Smooth muscle cell (in vitro differentiated cells): ENCODE data around the gene MRPL54. TPM values are rescaled to one million over a fixed set of nuclear protein-coding genes. Genes with fewer than 3 reads are reported as not detected.

Experiments used
- DNase-seq: peaks from one replicate; lab custom pipeline; 2025; ENCODE audit not compliant: unreplicated experiment; lab: John Stamatoyannopoulos, UW
- H2AFZ ChIP-seq: fragments of 200-600 bp; sonication (generic); 2 replicates; pipeline ENCODE4 v1.6.0; 2016; ENCODE audit warnings: antibody characterized with exemption, low read depth, mild to moderate bottlenecking
- H3F3A ChIP-seq: fragments of 200-600 bp; sonication (generic); 2 replicates; pipeline ENCODE4 v1.6.0; 2017; ENCODE audit warnings: antibody characterized with exemption, low read depth
- H3K27ac ChIP-seq: fragments of 200-600 bp; sonication (generic); 2 replicates; pipeline ENCODE4 v1.5.1; 2016; ENCODE audit warnings: low read depth, mild to moderate bottlenecking
- H3K27me3 ChIP-seq: fragments of 200-600 bp; sonication (generic); 2 replicates; pipeline ENCODE4 v1.6.1; 2016; ENCODE audit warnings: low read depth, mild to moderate bottlenecking
- H3K36me3 ChIP-seq: fragments of 200-600 bp; sonication (generic); 2 replicates; pipeline ENCODE4 v1.5.1; 2016; ENCODE audit warnings: low read depth
- H3K4me1 ChIP-seq: fragments of 200-600 bp; sonication (generic); 2 replicates; pipeline ENCODE4 v1.5.1; 2016; ENCODE audit warnings: low read depth
- H3K4me2 ChIP-seq: fragments of 200-600 bp; sonication (generic); 2 replicates; pipeline ENCODE4 v1.6.0; 2016; ENCODE audit warnings: mild to moderate bottlenecking
- H3K4me3 ChIP-seq: fragments of 200-600 bp; sonication (generic); 2 replicates; pipeline ENCODE4 v1.5.1; 2016; ENCODE audit warnings: mild to moderate bottlenecking
- H3K79me2 ChIP-seq: fragments of 200-600 bp; sonication (generic); 2 replicates; pipeline ENCODE4 v1.6.0; 2016; ENCODE audit warnings: low read depth, mild to moderate bottlenecking
- H3K9ac ChIP-seq: fragments of 200-600 bp; sonication (generic); 2 replicates; pipeline ENCODE4 v1.6.0; 2016; ENCODE audit warnings: low read depth
- H3K9me3 ChIP-seq: fragments of 200-600 bp; sonication (generic); replicated peaks from 2 replicates; pipeline ENCODE4 v1.5.1; 2016; ENCODE audit warnings: low read depth
- H4K20me1 ChIP-seq: fragments of 200-600 bp; sonication (generic); 2 replicates; pipeline ENCODE4 v1.6.0; 2016; ENCODE audit warnings: low read depth
- WGBS: methylation state at CpG from one replicate; pipeline ENCODE4 v1.1.7; 2016; ENCODE audit warnings: low lambda C conversion rate; 5-methylcytosine and 5-hydroxymethylcytosine counted together
- polyA plus RNA-seq: library from polyadenylated mRNA; unstranded; fragments of >200 nt; fragmentation: Nextera tagmentation; extraction: Ambion mirVana; gene quantifications from 2 replicates; pipeline ENCODE4 v1.2.1, GENCODE V29; 2016
- total RNA-seq: library from RNA; depleted of rRNA; stranded (reverse); fragments of >200 nt; gene quantifications from 2 replicates; pipeline ENCODE4 v1.2.3, GENCODE V29; 2014
- TF ChIP-seq, protein P1 (sequence below): fragments of 200-600 bp; sonication (generic); IDR thresholded peaks from 2 replicates; pipeline ENCODE4 v1.5.1; 2017; ENCODE audit warnings: borderline replicate concordance, mild to moderate bottlenecking, antibody characterized with exemption; ENCODE audit not compliant: insufficient read depth, poor library complexity, severe bottlenecking

MRPL54 gene
- total and polyA plus RNA-seq, 2 experiments from 2014 or later: 19.5 to 60.8 TPM

DNA sequence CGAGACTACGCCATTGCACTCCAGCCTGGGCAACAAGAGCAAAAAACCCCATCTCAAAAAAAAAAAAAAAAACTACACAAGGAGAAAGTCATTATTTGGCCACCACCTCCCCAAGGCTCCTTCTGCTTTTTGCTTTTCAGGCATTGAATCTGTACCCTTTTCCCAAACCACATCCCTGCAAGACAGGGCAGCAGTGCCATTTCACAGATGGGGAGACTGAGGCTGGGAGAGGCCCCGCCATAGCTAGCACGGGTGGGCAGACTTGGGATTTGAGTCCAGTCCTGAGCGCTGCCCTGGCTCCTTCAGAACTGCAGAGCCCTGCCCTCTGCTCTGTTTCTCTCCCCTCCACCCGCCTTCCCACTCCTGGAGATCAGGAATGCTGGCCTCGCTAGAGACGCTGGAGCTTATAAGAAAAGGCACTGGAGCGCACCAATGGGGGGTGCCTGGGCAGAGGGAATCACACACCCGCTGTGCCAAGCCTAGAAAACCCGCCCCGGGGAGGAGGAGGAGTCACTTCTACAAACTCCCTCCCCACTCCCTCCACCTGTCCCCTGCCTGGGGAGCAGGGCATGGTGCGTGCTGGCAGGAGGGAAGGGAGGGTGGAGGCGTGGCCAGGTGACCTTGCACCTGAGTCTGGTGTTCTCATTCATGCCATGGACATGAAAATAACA, 36.7 kb upstream of the MRPL54 start:
- 42% methylated on average over 12 of the region's 14 CpGs for WGBS
- H3K9ac ChIP-seq: no peak overlapping the region
- peaks cover 41% of the 10 kb centered on the region for H3K27me3 ChIP-seq
- H3K27ac ChIP-seq: no peak overlapping the region
- DNase-seq: no peak
- no peaks in the 10 kb centered on the region for H4K20me1 ChIP-seq
- H3K4me2 ChIP-seq: no peak overlapping the region
- H3K79me2 ChIP-seq: no peaks in the 10 kb centered on the region
- no peak overlapping the region for H2AFZ ChIP-seq
- no peaks in the 10 kb centered on the region for H3K36me3 ChIP-seq
- no peaks in the 10 kb centered on the region for H3K9me3 ChIP-seq
- TF ChIP-seq, protein P1, sequence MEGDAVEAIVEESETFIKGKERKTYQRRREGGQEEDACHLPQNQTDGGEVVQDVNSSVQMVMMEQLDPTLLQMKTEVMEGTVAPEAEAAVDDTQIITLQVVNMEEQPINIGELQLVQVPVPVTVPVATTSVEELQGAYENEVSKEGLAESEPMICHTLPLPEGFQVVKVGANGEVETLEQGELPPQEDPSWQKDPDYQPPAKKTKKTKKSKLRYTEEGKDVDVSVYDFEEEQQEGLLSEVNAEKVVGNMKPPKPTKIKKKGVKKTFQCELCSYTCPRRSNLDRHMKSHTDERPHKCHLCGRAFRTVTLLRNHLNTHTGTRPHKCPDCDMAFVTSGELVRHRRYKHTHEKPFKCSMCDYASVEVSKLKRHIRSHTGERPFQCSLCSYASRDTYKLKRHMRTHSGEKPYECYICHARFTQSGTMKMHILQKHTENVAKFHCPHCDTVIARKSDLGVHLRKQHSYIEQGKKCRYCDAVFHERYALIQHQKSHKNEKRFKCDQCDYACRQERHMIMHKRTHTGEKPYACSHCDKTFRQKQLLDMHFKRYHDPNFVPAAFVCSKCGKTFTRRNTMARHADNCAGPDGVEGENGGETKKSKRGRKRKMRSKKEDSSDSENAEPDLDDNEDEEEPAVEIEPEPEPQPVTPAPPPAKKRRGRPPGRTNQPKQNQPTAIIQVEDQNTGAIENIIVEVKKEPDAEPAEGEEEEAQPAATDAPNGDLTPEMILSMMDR: no peak
- no peak overlapping the region for H3K4me3 ChIP-seq
- H3F3A ChIP-seq: no peaks in the 10 kb centered on the region
- peaks cover 7% of the 10 kb centered on the region for H3K4me1 ChIP-seq

DNA sequence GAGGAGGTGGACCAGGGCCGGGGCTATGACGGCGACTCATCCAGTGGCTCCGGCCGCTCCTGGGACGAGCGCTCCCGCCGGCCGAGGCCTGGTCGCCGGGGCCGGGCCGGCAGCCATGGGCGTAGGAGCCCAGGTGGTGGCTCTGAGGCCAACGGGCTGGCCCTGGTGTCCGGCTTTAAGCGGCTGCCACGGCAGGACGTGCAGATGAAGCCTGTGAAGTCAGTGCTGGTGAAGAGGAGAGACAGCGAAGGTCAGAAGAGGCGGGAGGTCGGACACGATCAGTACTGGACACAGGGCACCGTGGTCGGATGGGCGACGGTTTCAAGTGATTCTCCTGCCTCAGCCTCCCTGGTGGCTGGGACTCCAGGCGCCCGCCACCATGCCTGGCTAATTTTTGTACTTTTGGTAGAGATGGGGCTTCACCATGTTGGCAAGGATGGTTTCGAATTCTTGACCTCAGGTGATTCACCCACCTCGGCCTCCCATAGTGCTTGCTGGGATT, 32.0 kb upstream of the MRPL54 start:
- Histone ChIP-seq H3K79me2 (no peaks in the 10 kb centered on the region), H3K36me3 (no peaks in the 10 kb centered on the region), H3K4me1 (no peaks in the 10 kb centered on the region), H4K20me1 (no peaks in the 10 kb centered on the region), H3F3A (no peaks in the 10 kb centered on the region), H3K27ac (no peak overlapping the region), H3K4me3 (no peak overlapping the region), H3K9me3 (no peaks in the 10 kb centered on the region), H2AFZ (no peak overlapping the region), H3K27me3 (peaks cover 6% of the 10 kb centered on the region), H3K9ac (no peak overlapping the region), H3K4me2 (no peak overlapping the region)
- TF ChIP-seq, protein P1: no peak
- WGBS: 92% methylated on average over 32 of the region's 32 CpGs
- DNase-seq: no peak

DNA sequence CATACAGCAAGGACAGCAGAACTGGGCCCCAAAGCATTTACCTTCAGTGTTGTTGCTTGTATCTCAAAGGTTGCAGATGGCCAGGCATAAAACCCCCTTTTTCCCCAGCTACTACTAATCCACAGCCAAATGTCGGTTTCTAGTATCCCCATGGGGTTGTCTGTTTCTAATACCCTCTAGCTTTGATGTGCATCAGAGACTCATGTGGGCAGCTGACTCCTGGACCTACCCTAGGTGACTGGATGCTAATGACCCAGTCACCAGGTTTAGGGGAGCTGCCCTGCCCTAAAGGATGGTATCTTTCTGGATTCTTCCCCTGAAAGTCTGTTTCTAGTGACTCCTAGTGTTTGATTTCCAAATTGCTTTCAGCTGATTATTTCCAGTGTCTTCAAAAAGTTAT, 30.4 kb upstream of the MRPL54 start:
- Histone ChIP-seq H3K4me1 (no peaks in the 10 kb centered on the region), H3K4me3 (no peak overlapping the region), H4K20me1 (no peaks in the 10 kb centered on the region), H3K27me3 (no peaks in the 10 kb centered on the region), H3K4me2 (no peak overlapping the region), H3F3A (no peaks in the 10 kb centered on the region), H3K36me3 (no peaks in the 10 kb centered on the region), H3K9ac (no peak overlapping the region), H3K79me2 (no peaks in the 10 kb centered on the region), H2AFZ (no peak overlapping the region), H3K9me3 (no peaks in the 10 kb centered on the region), H3K27ac (no peak overlapping the region)
- 87% methylated on average over 1 of the region's 1 CpG for WGBS
- no peak for DNase-seq
- TF ChIP-seq, protein P1: no peak
